ENCODE data around the gene SPATA2L.
"Not testable (repeated sequence)": the region's sequence is repeated elsewhere in the genome, so short reads cannot be mapped to it uniquely, and the experiment has no call there.

SPATA2L gene

GRCh38 chr16:89695875-89696669 is 5.4 kb downstream of the SPATA2L start:
- H3K4me3 ChIP-seq (ENCODE audit: low read depth, low read length), result no peak overlapping the region
- TF ChIP-seq CTCF (IDR thresholded peaks at IDR 0.05; ENCODE audit: low read depth, low read length), result no peak

- no peak overlapping the region for H3K4me3 ChIP-seq (ENCODE audit: low read depth, low read length)
- TF ChIP-seq CTCF (IDR thresholded peaks at IDR 0.05; ENCODE audit: low read depth, low read length), result no peak
Observed at GRCh38 chr16:89695086-89695874, 6.2 kb downstream of the SPATA2L start.

- H3K4me3 ChIP-seq (ENCODE audit: low read depth, low read length), result not testable (repeated sequence)
Observed at GRCh38 chr16:89694784-89695085, 6.8 kb downstream of the SPATA2L start.

GRCh38 chr16:89693931-89694783 is 7.3 kb downstream of the SPATA2L start:
- H3K4me3 ChIP-seq (ENCODE audit: low read depth, low read length), result no peak overlapping the region
- TF ChIP-seq CTCF (IDR thresholded peaks at IDR 0.05; ENCODE audit: low read depth, low read length), result no peak

GRCh38 chr16:89693289-89693731 is 8.2 kb downstream of the SPATA2L start:
- TF ChIP-seq CTCF (IDR thresholded peaks at IDR 0.05; ENCODE audit: low read depth, low read length), result no peak
- no peak overlapping the region for H3K4me3 ChIP-seq (ENCODE audit: low read depth, low read length)

GRCh38 chr16:89691986-89692569 is 9.4 kb downstream of the SPATA2L start:
- no peak for TF ChIP-seq CTCF (IDR thresholded peaks at IDR 0.05; ENCODE audit: low read depth, low read length)
- no peak overlapping the region for H3K4me3 ChIP-seq (ENCODE audit: low read depth, low read length)

GRCh38 chr16:89691231-89691985 is 10.1 kb downstream of the SPATA2L start:
- H3K4me3 ChIP-seq (ENCODE audit: low read depth, low read length), result no peak overlapping the region
- TF ChIP-seq CTCF (IDR thresholded peaks at IDR 0.05; ENCODE audit: low read depth, low read length), result no peak
